ENCODE measurements around the gene FBXO31. TPM values are rescaled to one million over a fixed set of nuclear protein-coding genes. Genes with fewer than 3 reads are reported as not detected.

Gene FBXO31
- total RNA-seq, 1 donor from 2014 or later: 5.8 TPM

DNA sequence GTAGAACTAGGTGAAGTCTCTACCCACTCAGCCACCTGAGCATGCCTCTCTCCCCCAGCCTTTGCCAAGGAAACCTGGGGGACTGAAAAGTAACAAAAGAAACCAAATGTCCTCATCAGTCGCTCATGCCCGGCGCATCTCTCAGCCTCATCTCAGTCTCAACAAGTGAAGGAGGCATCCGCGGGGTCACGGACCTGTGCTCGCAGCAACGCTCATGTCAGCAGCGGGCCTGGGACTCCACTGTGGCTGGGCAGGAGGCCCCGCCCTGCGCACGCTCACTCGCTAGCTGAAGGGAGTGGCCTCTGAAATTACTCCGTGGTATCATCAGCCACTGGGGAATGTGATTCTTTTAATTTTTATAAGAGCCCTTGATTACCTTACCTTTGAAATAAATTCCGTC, 39.9 kb upstream of the FBXO31 start:
- Histone ChIP-seq H4K20me1 (ENCODE audit: low read depth) (peaks cover 41% of the 10 kb centered on the region), H3K27ac (no peak overlapping the region)
- no peaks in the 10 kb centered on the region for H3K27me3 Mint-ChIP-seq (ENCODE audit: insufficient read depth, low read depth)

DNA sequence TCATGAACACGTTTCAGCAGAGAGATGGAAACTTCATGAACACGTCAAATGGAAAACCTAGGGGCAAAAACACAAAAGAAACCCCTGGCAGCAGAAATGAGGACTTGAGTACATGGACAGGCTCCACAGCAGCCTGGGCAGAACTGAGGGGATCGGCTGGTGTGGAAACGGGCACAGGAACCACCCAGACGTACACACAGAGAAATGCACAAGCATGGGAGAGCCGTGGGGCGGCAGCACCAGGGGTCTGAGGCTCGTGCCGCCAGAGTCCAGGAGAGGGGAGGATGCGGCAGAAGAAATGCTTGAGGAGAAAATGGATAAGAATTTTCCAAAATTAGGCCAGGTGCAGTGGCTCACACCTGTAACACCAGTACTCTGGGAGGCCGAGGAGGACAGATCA, 38.5 kb upstream of the FBXO31 start:
- no peak for TF ChIP-seq EZH2 (IDR thresholded peaks at IDR 0.05)
- Histone ChIP-seq H3K27me3 (no peaks in the 10 kb centered on the region), H3K79me2 (ENCODE audit: low read depth) (peaks cover 3% of the 10 kb centered on the region), H3K27ac (no peak overlapping the region), H4K20me1 (ENCODE audit: low read depth) (peaks cover 31% of the 10 kb centered on the region), H3K4me3 (no peak overlapping the region), H2AFZ (replicated peaks) (no peak overlapping the region), H3K9me3 (ENCODE audit: low read depth) (no peaks in the 10 kb centered on the region), H3F3A (ENCODE audit: low read depth) (no peaks in the 10 kb centered on the region), H3K36me3 (no peaks in the 10 kb centered on the region), H3K4me1 (peaks cover 15% of the 10 kb centered on the region), H3K4me2 (no peak overlapping the region), H3K9ac (no peak overlapping the region)
- DNase-seq (ENCODE audit: low spot score): no peak
- peaks cover 18% of the 10 kb centered on the region for H3K4me1 Mint-ChIP-seq
- no peaks in the 10 kb centered on the region for H3K9me3 Mint-ChIP-seq
- H3K36me3 Mint-ChIP-seq: peaks cover 25% of the 10 kb centered on the region
- no peaks in the 10 kb centered on the region for H3K27me3 Mint-ChIP-seq (ENCODE audit: insufficient read depth, low read depth)
- H3K4me3 Mint-ChIP-seq: no peak overlapping the region
- no peak overlapping the region for H3K27ac Mint-ChIP-seq

More for the DNA sequence above, 39.9 kb upstream of the FBXO31 start:
- Histone ChIP-seq H3K79me2 (ENCODE audit: low read depth) (peaks cover 3% of the 10 kb centered on the region), H3F3A (ENCODE audit: low read depth) (no peaks in the 10 kb centered on the region), H3K4me3 (no peak overlapping the region), H3K4me2 (no peak overlapping the region), H3K9ac (no peak overlapping the region), H3K27me3 (no peaks in the 10 kb centered on the region), H2AFZ (replicated peaks) (no peak overlapping the region), H3K36me3 (no peaks in the 10 kb centered on the region), H3K4me1 (peaks cover 19% of the 10 kb centered on the region), H3K9me3 (ENCODE audit: low read depth) (no peaks in the 10 kb centered on the region)
- Mint-ChIP-seq H3K36me3 (peaks cover 22% of the 10 kb centered on the region), H3K4me3 (no peak overlapping the region), H3K9me3 (no peaks in the 10 kb centered on the region), H3K27ac (no peak overlapping the region), H3K4me1 (peaks cover 24% of the 10 kb centered on the region)
- TF ChIP-seq, protein P1, sequence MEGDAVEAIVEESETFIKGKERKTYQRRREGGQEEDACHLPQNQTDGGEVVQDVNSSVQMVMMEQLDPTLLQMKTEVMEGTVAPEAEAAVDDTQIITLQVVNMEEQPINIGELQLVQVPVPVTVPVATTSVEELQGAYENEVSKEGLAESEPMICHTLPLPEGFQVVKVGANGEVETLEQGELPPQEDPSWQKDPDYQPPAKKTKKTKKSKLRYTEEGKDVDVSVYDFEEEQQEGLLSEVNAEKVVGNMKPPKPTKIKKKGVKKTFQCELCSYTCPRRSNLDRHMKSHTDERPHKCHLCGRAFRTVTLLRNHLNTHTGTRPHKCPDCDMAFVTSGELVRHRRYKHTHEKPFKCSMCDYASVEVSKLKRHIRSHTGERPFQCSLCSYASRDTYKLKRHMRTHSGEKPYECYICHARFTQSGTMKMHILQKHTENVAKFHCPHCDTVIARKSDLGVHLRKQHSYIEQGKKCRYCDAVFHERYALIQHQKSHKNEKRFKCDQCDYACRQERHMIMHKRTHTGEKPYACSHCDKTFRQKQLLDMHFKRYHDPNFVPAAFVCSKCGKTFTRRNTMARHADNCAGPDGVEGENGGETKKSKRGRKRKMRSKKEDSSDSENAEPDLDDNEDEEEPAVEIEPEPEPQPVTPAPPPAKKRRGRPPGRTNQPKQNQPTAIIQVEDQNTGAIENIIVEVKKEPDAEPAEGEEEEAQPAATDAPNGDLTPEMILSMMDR (IDR thresholded peaks at IDR 0.05): no peak
- TF ChIP-seq EZH2phosphoT487 (IDR thresholded peaks at IDR 0.05): no peak
- no peak for TF ChIP-seq EZH2 (IDR thresholded peaks at IDR 0.05)
- DNase-seq (ENCODE audit: low spot score): no peak

DNA sequence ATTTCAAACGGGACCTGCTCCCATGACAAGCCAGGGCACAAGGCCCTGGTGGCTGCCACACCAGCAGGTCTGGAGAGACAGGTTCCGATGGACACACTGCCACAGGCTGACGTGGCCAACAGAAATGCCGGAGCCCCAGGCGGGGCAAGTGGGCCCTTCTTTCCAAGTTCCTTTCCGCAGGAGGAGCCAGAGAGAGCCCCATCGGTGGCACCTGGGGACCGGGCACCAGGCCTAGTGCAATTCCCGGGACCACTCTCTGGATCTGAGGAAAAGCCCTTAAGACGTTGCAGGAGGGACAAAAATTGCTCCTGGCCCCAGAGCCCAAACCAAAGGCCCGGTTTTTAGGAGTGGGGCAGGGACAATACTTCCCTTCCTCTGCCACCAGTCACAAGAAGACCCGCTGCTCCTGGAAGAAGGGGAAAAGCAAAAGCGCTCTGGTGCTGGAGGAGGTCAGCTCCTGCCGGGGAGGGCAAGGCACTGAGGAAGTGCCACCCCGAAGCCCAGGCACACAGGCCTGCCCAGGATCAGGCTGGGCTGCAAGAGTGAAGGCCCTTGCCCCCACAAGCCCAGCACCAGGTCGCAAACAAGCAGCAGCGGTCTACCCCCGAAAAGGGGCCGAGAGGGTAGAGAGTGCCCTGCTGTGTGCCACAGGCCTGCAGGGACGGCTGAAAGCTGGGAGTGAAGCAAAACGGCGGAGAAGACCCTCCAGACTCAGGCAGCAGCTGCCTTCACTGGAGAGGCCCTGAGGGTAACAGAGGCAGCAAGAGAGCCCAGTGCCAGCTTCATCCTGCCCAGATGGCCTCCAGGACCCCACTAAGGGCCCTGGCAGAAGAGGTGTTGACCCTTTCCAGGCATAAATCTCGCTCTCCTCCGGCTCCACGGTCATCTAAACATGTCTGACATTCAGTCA, 37.7 kb upstream of the FBXO31 start:
- no peak for DNase-seq (ENCODE audit: low spot score)
- Histone ChIP-seq H3K4me3 (no peak overlapping the region), H3K79me2 (ENCODE audit: low read depth) (peaks cover 3% of the 10 kb centered on the region), H2AFZ (replicated peaks) (no peak overlapping the region), H3K9me3 (ENCODE audit: low read depth) (no peaks in the 10 kb centered on the region), H3K4me1 (peaks cover 7% of the 10 kb centered on the region), H3K9ac (no peak overlapping the region), H3F3A (ENCODE audit: low read depth) (no peaks in the 10 kb centered on the region), H3K4me2 (no peak overlapping the region), H3K36me3 (no peaks in the 10 kb centered on the region), H4K20me1 (ENCODE audit: low read depth) (peaks cover 23% of the 10 kb centered on the region), H3K27ac (no peak overlapping the region), H3K27me3 (no peaks in the 10 kb centered on the region)
- H3K4me3 Mint-ChIP-seq: no peak overlapping the region
- peaks cover 13% of the 10 kb centered on the region for H3K4me1 Mint-ChIP-seq
- peaks cover 28% of the 10 kb centered on the region for H3K36me3 Mint-ChIP-seq
- TF ChIP-seq EZH2phosphoT487 (IDR thresholded peaks at IDR 0.05) (no peak), EZH2 (IDR thresholded peaks at IDR 0.05) (no peak)
- TF ChIP-seq, protein P1 (IDR thresholded peaks at IDR 0.05): no peak
- H3K27me3 Mint-ChIP-seq (ENCODE audit: insufficient read depth, low read depth): no peaks in the 10 kb centered on the region
- no peaks in the 10 kb centered on the region for H3K9me3 Mint-ChIP-seq
- H3K27ac Mint-ChIP-seq: no peak overlapping the region

Data from neural progenitor cell (in vitro differentiated cells).